Stimulated activated naive CD8-positive, alpha-beta T cell treated with anti-CD3 and anti-CD28 coated beads, Interleukin-15, Interleukin-2, amounts not matched to agents 100 U/mL and 50 U/mL, for 24 hours (primary cell): ENCODE measurements around the gene RAB29.
"Not testable (repeated sequence)": the region's sequence is repeated elsewhere in the genome, so short reads cannot be mapped to it uniquely, and the experiment has no call there.

Experiments
- ATAC-seq: fragments of 150-1000 bp; cut with Tn5 transposase; one replicate; pipeline ENCODE4 v1.10.0; 2021
- DNase-seq: peaks from one replicate; pipeline ENCODE4 v3.0.0; 2021

The RAB29 gene

GRCh38 chr1:205775015-205775716 lies at the start of gene RAB29:
TSS of gene RAB29 (minus strand) at chr1:205775482. CDS start at chr1:205774956, 526 bp downstream.
- peak; percentile 85 for ATAC-seq
- DNase-seq = peak; percentile 86

GRCh38 chr1:205824180-205824579 lies 48.9 kb upstream of the RAB29 start:
- DNase-seq (no peak), ATAC-seq (peak; percentile 38)

DNA sequence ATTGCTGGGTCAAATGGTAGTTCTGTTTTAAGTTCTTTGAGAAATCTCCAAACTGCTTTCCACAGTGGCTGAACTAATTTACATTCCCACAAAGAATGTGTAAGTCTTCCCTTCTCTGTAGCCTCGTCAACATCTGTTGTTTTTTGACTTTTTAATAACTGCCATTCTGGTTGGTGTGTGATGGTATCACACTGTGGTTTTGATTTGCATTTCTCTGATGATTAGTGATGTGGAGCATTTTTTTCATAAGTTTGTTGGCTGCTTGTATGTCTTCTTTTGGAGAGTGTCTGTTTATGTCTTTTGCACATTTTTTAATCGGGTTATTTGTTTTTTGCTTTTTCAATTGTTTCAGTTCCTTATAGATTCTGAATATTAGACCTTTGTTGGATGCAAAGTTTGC lies 48.0 kb upstream of the RAB29 start:
- not testable (repeated sequence) for DNase-seq
- peak; percentile 45 for ATAC-seq

- DNase-seq = no peak
- no peak for ATAC-seq
Measured at GRCh38 chr1:205822397-205822796, 47.1 kb upstream of the RAB29 start.

DNA sequence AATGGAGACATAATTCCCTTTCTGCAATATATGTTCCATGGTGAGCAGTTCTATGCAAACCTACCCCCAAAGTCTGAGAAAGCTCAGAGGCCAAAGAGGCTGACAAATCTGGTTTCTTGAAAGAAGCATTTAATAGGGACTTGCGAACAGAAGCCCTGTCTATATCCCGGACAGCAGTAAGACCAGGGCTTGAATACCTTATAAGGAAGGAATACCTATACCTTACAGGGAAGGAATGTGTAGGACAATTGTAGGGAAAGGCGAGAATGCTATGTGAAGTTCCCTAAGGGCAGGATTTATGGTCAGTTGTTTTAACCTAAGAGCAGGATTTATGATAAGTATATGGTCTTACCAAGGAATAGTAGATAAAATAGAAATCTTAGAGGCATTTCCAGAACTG lies 42.7 kb upstream of the RAB29 start:
- DNase-seq (no peak), ATAC-seq (no peak)

GRCh38 chr1:205817364-205817763 lies 42.1 kb upstream of the RAB29 start:
- no peak for ATAC-seq
- DNase-seq = no peak

DNA sequence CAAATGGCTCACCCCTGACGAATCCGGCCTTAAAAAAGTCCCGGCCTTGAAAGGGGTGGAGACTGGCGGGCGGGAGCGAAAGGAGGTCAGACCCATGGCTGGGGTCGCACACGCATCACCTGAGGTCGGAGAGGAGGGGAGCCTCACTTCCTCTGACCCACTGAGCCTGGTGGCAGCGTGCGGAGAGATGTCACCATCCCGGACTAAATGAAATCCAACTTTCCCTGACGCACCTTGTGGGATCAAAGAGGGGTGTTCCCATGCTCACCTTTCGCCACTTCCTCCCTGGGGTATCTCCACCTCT lies 38.4 kb upstream of the RAB29 start:
- DNase-seq (peak; percentile 49), ATAC-seq (no peak)

- ATAC-seq = peak; percentile 94
- DNase-seq = peak; percentile 91
Measured at GRCh38 chr1:205812878-205813754, 37.8 kb upstream of the RAB29 start, which contains the start of gene SLC41A1. TSS of gene SLC41A1 (minus strand) at chr1:205813198. CDS start at chr1:205810441, 2,757 bp downstream.

GRCh38 chr1:205812271-205812877 lies 37.1 kb upstream of the RAB29 start:
- DNase-seq (peak; percentile 29), ATAC-seq (peak; percentile 13)

GRCh38 chr1:205811660-205812059 lies 36.4 kb upstream of the RAB29 start:
- no peak for DNase-seq

GRCh38 chr1:205810448-205811157 lies 35.3 kb upstream of the RAB29 start:
- ATAC-seq = no peak
- DNase-seq = no peak

More at GRCh38 chr1:205811660-205812059, 36.4 kb upstream of the RAB29 start:
- ATAC-seq = no peak

DNA sequence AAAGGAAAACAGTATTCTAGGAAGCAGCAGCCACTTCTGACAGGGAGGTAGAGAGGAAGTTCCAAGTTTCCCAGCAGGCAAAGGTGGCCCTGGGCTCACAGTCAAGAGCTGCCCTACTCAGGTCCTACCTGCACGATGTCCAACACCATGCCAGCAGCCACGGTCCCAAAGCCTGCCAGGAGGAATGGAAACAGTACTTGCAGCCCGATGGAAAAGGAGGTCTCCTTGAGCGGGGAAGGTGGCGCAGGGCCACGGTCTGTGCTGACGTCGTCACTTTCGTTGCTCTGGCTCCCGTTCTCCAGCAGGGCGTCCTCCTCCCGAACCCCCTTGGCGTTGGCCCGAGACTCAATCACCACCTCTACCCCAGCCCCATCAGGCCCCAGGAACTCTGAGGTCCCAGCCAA lies 34.7 kb upstream of the RAB29 start:
- no peak for DNase-seq
- ATAC-seq = no peak

GRCh38 chr1:205809469-205809868 lies 34.2 kb upstream of the RAB29 start:
- ATAC-seq (no peak), DNase-seq (no peak)

GRCh38 chr1:205805082-205805711 lies 29.9 kb upstream of the RAB29 start:
- DNase-seq = peak; percentile 75
- ATAC-seq = peak; percentile 86

DNA sequence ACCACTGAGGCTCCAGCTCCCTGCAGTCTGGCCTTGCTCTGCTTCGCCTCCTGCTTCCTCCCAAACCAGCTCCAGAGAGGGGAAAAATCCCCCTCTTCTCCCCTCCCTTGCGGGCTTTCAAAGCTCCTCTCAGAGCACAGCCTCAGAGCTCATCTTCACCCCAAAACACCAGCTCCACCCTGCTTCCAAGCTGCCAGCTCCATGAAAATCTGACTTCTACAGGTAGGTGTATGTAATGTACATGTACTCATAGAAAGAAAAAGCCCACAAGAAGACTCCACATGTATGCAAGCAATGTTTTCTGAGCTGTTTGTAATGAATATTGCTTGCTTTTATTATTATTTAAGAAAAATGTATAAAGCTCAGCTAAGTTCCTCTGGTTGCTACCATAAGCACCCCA lies 29.3 kb upstream of the RAB29 start:
- DNase-seq (no peak), ATAC-seq (no peak)

DNA sequence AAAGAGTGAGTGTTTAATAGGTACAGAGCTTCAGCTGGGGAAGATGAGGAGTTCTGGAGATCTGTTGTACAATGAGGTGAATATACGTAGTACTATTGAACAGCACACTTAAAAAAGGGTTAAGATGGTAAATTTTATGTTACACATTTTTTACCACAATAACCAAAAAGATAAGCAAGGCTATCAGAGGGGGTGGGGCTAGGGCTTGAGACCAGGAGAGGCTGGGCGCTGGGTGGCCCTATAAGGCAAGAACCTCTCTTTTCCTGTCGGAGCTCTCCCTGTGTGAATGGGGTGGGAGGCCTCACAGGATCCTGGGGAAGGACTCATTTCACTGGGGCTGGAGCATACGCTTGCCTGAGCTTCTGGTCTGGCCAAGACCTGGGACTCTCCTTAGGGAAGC lies 28.7 kb upstream of the RAB29 start:
- no peak for DNase-seq
- ATAC-seq = no peak

- DNase-seq = no peak
- no peak for ATAC-seq
Measured at GRCh38 chr1:205802060-205802459, 26.8 kb upstream of the RAB29 start.

DNA sequence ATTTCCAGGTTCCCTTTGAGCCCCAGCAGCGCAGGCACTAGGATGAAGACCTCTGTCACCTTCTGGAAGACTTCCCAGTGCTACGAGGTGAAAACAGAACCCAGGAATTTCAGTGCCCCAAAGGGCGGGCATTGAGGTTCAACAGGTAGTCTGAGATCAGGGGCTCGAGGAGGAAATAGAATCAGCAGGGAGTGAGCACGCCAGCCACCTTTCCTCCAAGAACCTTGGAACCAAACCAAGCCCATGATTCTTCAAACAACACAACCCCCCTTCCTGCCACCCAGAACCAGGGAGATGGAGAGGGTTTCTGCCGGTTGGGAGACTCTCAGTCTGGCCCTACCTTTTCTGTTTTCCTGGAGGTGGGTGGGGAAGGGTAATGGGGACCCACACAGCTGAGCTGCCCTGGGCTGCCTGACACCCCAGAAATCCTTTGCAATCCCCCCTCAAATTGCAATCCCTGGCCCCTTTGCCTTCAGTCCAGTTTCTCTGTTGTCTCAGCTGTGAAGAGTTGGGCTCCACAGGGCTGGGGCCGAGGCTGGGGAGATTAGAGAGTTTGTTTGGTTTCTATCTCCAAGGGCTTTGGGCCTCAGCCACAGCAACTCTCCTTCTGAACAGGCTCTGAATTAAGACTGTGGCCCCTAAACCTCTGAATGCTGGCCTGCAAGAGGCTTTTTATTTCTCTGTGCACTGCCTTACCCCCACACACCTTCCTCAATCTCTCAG lies 25.9 kb upstream of the RAB29 start:
- DNase-seq = no peak
- no peak for ATAC-seq

- DNase-seq = no peak
- ATAC-seq = no peak
Measured at GRCh38 chr1:205800427-205800826, 25.1 kb upstream of the RAB29 start.

DNA sequence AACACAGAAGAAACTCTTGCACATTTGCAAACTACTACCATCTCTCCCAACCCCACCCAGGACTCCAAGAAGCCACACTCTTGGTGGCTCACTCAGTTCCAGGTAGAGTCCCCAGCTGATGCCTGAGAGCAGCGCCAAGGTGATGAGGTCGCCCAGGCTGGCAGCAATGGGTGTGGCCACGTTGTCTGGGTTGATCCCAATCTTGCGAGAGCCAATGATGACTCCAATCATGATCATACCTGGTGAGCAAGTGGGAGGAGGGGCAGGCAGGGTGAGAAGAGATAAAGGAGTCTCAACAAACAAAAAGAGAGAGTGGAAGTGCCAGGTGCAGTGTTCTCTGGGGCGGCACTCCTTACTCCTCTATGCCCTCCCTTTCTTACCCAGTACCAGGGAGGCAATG lies 23.3 kb upstream of the RAB29 start:
- ATAC-seq = no peak
- DNase-seq = no peak

DNA sequence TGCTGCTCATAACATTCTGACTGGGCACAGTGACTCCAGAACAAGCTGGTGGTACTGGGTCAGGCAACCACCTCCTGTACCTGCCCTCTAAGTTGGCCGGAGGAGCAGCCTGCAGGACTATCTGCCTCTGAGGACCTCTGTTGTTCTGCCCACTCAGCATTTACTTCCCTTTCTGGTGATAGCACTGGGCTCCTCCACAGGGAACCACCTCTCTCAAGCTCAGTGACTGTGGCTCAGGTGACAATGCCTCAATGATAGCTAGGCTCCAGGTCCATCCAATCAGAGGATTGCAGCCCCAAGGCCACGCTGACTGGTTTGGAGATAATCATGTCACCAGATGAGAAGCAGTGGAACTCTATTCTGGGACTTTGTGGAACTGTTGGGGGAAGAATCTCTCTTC lies 21.9 kb upstream of the RAB29 start:
- no peak for ATAC-seq
- DNase-seq = no peak
